Mucosa of gallbladder (tissue), 1 donor: ENCODE data around the gene CPA5. TPM values are rescaled to one million over a fixed set of nuclear protein-coding genes. Genes with fewer than 3 reads are reported as not detected.
"Not testable (repeated sequence)": the region's sequence is repeated elsewhere in the genome, so short reads cannot be mapped to it uniquely, and the experiment has no call there.

Experiments used
- DNase-seq: peaks from one replicate; pipeline ENCODE4 v3.0.0-alpha.2; 2020; ENCODE audit warnings: low spot score
- total RNA-seq: library from RNA; stranded (reverse); gene quantifications from one replicate; pipeline ENCODE4 v1.2.1, GENCODE V29; 2021
- donor health status: DM: no; HTN: no; CAD: no.

Gene CPA5
- total RNA-seq, 1 donor from 2014 or later = 0.92 TPM

DNA sequence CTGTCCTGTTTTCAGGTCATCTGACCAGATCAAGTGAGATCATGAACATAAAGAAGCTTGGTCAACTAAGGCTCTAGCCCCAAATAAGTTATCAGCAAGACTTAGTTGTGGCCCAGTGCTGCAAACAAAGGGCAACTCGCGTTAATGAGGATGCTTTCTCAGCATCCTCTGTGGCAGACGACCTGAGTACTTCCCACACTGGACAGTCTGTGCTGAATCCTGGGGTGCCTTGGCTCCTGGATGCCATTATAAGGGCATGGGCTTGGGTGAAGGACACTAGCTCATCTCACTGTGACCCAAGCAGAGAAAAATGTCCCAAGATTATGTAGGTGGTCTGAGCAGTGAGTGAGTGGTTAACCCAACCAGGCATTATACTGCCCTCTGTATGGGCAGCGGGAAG lies 13.9 kb downstream of the CPA5 start:
- DNase-seq = no peak

DNA sequence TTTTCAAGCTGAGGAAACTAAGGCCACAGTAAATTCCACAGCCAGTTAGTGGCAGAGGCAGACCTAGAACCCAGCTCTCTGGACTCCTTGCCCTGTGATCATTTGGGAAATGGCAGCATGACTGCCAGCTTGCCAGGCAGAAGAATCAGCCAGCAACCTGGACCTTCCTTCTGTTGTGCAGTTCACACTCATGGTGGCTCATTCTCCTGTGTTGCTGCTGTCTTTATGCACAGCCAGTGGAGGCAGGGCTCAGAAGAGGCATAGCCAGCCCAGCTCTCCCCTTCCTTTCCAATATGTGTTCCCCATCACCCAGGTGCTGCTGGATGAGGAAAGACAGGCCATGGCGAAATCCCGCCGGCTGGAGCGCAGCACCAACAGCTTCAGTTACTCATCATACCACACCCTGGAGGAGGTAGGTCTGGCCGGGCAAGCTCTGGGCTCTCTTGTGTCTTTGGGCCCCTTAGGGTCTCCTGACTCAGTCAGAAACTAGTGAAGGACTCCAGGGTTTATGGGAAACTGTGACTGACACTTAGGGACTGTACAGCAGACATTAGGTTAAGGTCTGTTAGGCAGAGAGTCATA lies 14.8 kb downstream of the CPA5 start:
- no peak for DNase-seq

DNA sequence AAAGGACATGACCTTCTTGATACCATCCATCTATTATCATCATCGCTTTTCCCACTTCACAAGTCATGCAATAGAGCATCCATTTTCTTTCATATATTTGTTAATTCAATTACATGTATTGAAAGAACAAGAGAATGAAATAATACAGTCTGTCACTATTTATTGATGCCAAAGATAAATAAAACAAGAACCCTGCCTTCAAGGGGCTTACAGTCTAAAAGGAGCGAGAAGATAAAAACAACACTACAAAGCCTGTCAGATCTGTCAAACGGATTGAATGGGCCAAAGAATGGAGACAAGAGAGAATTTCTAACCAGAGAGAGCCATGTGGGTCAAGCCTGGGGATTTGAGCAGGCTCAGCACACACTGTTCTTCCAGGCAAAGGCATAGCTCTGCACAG lies 15.9 kb downstream of the CPA5 start:
- no peak for DNase-seq

DNA sequence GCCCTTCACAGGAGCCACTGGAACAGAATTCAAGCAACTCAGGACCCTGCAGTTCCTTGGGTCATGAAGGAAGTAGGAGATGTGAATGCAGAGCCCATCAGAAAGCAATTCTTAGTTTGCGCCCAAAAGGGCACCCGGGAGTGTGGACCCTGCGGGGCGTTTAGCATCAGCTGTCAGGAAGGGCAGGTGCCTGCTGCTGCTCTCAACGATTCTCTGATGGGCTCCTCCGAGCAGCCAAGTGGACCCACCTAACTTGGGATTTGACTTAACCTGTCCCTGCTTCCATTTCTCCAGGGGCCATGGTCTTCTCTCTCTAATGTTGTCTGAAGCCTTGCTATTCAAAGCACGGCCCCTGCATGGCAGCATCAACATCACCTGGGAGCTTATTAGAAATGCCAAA lies 17.1 kb downstream of the CPA5 start:
- DNase-seq = no peak

DNA sequence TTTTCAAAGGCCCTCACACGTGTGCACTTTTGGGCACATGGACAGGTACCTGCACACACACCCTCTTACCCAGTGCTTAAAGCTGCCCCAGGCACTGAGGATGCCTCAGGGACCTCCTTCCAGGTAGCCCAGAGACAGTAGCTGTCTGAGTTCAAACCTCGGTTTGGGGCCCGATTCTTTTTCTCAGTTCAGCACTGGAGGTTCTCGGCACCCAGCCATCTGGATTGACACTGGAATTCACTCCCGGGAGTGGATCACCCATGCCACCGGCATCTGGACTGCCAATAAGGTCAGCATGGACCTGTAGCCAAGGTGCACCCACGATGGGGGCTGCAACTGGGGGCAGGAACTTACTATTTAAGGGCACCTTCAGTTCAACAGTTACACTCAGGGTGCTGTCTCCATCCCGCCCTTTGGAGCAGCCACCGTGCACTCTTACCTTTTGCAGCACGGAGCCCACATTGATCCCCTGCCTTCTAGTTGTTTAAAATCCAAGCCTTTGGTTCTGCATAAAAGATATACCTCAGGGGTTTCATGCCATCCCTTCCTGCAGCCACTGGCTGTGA lies 17.7 kb downstream of the CPA5 start:
- DNase-seq = no peak

DNA sequence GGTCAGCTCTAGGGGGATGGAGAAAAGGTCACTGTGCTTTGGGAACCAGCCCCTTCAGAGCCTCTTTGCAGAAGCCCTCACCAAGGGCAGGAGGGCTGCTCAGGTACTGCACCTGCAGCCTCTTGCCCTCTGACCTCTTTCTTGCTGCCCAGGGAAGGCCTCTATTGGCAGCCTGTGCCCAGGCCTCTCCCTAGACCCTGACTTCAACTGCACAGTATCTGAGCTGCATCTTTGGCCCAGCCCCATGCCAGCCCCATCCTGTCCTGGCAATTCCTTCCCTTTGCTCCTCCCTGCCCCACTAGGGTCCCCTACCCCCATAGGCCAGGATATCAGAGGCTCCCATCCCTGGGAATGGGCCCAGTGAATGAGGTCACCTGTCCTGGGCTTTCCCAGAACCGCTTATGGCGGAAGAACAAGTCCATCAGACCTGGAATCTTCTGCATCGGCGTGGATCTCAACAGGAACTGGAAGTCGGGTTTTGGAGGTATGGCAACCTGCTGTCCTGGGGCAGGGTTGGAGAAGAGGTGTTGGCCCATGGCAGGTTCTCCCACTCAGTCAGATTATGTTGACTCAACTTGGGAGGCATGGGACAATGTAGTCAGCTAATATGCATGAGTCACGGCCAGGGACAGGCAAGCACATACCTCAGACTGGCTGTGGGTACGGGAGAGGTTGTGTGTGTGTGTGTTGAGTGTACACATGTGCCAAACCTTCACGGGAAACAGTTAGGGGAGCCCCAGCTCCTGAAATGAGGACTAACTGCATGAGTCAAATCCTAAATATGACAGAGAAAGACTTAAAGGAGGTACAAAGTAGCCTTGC lies 18.6 kb downstream of the CPA5 start:
- no peak for DNase-seq

DNA sequence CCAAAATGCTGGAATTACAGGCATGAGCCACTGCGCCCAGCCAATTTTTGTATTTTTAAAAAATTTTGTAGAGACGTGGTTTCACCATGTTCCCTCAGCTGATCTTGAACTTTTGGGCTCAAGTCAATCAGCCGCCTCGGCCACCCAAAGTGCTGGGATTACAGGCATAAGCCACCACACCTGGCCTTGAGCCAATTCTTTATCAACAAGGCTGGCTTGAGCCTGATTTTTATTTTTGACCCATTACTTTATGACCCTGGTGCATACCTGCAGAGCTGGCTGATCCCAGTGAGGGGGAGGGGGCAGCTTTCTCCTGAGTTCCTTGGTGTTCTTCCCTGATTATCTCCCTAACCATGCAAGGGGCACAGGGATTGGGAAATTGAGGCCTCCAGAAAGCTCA lies 19.8 kb downstream of the CPA5 start:
- DNase-seq = no peak

GRCh38 chr7:130365088-130365487 lies 20.5 kb downstream of the CPA5 start:
- no peak for DNase-seq

- DNase-seq = no peak
These were observed 21.2 kb downstream of the CPA5 start for GRCh38 chr7:130365511-130366441.

DNA sequence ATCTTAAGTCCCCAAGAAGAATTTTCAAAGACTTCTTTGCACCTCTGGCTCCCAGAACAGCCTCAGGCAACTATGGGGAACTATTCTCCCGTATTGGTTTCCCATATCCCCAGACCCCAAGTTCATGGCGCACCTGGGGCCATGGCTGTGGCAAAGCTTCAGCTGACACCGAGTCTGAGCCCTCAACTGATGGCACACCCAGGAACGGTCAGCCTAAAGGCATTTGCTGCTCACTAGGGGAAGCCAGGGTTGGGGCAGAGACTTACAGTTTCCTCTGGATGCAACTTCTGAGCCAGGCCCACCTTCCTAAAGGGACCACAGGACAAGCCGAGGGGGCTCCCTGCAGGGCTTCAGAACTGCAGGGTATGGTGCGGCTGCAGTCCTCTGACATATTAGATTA lies 21.9 kb downstream of the CPA5 start:
- no peak for DNase-seq

GRCh38 chr7:130367088-130367755 lies 22.6 kb downstream of the CPA5 start:
- no peak for DNase-seq

GRCh38 chr7:130367836-130368746 lies 23.5 kb downstream of the CPA5 start:
- no peak for DNase-seq

- no peak for DNase-seq
These were observed 24.6 kb downstream of the CPA5 start for GRCh38 chr7:130369110-130369711.

DNA sequence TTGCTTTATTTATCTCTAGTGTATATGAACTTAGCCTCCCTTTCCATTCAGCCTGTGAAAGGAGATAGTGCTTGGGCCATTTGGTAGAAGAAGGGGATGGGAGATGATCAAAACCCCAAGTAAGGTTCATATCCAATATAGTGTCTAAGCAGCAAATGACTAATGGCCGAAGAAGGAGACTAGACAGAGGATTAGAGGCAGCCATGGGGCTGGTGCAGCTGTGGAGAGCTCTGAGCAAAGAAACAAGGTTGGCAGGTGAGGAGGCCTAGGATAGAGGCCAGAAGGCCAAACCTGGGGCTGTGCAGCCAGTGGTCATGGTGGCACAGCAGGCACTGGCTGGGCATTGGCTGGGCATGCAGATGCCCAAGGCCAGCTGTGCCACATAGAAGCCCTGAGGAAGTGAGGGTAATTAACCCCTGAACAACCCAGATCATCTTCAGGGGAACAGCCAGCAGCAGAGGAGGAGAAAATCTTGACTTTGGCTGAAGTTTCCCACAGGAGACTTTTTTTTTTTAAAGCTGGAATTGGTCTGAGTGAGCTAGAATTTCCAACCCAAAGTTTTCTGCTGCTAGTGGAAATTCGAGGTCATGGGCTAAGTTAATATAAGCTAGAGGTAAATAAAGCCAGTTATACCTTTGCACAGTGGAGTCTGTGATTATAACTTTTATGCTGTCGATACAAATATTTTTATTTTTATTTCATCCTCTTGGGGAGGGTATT lies 25.4 kb downstream of the CPA5 start:
- no peak for DNase-seq

DNA sequence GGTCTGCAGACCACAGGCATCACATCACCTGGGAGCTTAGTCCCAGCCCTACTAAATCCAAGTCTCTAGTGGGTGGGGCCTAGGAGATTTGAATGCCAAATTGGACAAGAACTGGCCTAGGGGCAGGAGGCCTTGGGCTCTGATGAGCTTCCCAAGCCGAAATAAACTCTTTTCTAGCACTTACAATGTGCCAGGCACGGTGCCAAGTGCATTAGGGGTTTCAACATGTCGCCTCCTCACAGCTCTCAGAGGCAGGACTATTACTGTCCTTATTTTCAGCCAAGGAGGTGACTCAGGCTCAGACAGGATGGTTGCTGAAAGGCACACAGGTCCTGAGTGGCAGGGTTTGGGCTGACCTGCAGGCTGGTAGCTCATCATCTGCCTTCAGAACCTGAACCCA lies 26.4 kb downstream of the CPA5 start:
- DNase-seq = no peak

DNA sequence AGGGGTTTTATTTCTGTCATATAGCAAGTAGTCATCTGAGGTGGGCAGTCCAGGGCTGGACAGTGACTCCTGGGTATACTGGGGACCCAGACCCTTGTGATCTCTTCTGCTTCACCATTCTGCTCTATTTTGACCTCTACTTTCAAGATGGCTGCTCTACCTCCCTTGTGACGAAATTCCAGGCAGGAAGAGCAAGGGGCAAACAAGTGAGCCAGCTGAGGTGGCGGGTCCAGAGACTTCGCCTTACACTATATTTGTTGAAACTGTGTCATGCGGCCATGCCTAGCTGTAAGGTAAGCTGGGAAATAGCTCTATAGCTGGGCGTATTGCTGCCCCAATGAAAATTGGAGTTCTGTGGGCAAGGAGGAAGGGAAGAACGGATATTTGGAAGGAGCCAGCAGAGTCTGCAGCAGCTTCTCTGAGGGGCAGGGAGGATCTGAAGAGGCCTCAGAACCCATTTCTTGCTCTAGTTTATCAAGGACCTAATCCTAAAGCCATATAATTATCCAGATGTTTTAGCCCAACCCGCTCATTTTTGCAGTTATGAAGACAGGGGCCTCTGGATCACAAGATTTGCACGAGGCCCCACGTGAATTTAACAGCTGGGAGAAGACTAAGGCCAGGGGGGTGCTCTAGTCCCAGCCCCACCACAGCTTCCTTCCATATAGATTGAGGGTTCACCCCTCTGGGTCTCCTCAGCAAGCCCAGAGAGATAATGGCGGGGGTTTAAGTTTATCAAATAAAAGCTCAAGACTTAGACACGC lies 28.0 kb downstream of the CPA5 start:
- DNase-seq = no peak

DNA sequence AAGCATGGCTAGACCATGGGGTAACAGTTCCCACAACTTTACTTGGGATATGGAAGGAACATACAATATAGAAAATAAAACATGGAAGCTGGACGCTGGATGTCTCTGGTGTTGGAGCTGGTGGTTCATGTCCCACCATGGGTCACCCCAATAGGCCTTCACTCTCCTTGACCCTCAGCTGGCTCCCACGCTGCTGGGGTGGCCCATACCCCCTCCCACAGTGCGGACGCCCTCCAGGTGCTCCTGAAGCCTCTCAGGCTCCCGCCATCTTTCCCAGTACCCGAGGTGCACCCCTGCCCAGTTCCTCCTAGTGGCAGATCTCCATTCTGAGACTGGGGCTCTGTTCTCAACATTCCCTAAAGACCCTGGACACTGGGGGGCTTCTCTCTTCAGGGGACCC lies 29.9 kb downstream of the CPA5 start:
- no peak for DNase-seq

DNA sequence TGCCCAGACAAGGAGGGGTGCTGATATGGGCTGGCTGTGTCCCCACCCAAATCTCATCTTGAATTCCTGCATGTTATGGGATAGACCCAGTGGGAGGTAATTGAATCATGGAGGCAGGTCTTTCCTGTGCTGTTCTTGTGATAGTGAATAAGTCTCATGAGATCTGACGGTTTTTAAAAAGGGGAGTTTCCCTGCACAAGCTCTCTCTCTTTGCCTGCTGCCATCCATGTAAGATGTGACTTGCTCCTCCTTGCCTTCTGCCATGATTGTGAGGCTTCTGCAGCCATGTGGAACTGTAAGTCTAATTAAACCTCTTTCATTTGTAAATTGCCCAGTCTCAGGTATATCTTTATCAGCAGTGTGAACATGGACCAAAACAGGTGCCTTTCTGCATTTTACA lies 31.8 kb downstream of the CPA5 start:
- DNase-seq = not testable (repeated sequence)

DNA sequence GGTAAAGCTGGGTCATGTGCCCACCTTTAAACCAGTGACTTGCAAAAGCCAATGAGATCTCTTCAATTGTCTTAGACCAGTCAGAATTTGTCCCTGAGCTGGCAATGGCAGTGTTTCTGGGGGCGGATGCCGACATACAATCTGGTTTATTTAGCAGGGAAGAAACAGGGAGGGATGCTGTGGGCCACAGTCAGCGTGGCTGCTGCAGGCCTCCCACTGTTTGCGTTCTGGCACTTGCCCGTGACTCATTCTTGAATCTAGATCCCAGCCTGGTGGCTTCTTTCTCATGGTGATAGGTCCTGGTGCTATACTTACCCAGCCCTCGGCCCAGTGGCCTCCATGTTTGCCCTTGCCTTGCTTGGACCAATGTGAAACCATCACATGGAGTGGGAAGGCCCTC lies 32.6 kb downstream of the CPA5 start:
- no peak for DNase-seq
